ENCODE results near the gene GINS3. TPM values are rescaled to one million over a fixed set of nuclear protein-coding genes. Genes with fewer than 3 reads are reported as not detected.

Gene GINS3
- total RNA-seq, 1 donor from 2014 or later: 5.6 TPM

DNA sequence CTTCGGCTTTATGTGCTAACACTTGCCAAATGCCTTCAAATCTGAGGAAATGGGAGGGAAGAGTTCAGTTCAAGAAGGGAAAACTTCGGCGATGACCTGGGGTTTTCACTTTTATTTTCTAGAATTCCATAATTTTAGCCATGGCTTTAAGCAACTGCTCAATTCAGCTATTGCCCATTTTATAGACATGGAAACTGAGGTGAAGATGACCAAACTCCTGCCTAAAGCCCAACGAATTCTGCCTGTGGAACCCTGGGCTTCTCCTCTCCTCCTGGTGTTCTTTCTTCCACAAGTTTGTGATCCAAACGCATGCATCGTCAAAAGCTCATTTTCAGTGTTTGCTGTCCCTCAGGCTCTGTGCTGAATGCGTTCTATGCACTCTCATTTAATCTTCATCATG is 58.3 kb downstream of the GINS3 start:
- intact Hi-C loops (cut with DNase I): no loop called here
- no peak for DNase-seq
- no peak for ATAC-seq (ENCODE audit: poor library complexity)

DNA sequence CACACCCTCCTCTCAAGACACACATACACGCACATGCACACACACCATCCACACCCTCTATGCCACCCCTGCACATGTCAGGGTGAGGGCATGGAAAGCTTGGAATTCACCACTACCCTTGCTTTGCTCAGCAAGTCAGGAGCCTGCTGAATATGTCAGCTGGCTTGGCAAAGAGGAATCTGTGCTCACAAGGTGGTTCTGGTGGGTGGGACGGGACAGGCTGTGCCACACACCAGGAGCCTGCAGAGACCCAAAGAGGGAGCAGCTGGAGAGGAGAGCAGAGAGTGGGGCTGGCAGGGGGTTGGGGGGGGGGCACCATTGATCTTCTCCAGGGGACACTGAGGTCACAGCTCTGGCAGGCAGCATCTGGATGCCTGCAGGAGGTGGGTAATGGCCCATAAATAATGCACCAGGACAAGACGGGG is 59.0 kb downstream of the GINS3 start:
- ATAC-seq (ENCODE audit: poor library complexity): peak; percentile 57
- intact Hi-C loops (cut with DNase I): no loop called here

DNA sequence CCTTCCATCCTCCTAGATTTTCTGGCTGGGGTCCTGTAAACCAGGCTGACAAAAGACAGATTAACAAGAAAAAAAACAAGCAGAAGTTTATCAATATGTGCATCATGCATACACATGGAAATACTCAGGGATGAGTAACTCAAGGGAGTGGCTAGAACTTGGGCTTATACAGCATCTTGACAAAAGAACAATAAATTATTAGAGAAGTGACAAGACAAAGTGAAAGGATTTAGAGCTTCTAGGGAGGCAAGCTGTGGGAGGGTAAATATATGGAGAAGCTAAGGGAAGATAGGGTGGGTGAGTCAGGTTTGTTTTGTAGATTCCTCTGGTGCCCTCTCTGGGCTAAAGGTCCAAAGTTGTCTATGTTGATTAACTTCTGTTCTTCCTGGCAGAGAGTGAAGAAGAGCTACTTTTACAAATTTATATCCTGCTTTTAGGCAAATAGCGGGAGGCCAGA is 59.7 kb downstream of the GINS3 start:
- intact Hi-C loops (cut with DNase I): no loop called here
- ATAC-seq (ENCODE audit: poor library complexity) (peak; percentile 19), DNase-seq (no peak)

More for the DNA sequence above, 59.0 kb downstream of the GINS3 start:
- peak; percentile 41 for DNase-seq

DNA sequence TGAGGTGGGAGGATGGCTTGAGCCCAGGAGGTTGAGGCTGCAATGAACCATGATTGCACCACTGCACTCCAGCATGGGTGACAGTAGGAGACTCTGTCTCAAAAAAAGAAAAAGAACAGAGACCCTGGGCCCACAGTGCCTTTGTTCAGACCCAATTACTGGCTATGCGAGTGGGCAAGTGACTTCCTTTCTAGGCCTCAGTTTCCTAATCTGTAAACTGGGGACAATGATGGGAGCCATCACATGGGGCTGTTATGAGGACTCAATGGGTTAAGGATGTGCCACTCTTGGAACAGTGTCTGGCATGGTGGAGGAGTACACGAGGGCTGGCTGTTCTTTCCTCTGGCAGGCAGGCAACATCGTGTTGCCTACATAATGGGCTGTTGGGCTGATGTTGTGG is 60.4 kb downstream of the GINS3 start:
- no peak for DNase-seq
- intact Hi-C loops (cut with DNase I): no loop called here
- no peak for ATAC-seq (ENCODE audit: poor library complexity)

DNA sequence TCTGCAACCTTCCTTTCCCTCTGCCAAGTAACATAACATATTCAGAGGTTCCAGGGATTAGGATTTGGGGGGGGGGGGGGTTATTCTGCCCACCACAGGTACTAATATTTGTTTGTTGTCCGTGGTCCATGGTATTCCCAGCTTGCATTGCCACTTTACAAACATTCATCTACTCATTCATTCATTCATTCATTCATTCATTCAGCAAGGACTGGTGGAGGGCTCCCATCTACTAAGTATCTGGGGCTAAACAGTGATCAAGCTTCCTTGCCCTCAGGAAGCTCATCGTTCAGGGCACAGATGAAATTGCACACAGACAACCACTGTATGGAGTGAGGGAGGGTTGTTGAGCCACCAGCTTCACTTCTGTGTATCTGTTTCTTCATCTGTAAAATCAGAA is 61.9 kb downstream of the GINS3 start:
- no peak for ATAC-seq (ENCODE audit: poor library complexity)
- DNase-seq: no peak
- intact Hi-C loops (cut with DNase I): no loop called here

DNA sequence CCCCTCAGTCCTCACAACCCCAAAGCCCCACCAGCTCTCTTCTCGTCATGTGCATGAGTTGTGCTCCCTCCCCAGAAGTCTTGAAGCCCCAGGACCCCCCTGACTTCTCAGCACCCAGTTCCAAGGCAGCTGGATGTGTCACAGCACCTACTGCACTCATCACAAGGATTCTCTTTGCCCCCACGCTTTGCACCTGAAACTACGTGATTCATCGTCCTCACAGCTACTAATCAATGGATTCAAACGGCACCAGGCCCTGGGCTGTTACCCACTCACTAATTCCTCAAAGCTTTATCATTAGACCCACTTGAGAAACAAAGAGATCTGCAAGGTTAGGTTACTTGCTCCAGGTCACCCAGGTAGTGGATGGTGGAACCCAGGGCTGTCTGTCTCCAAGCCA is 62.6 kb downstream of the GINS3 start:
- intact Hi-C loops (cut with DNase I): no loop called here
- ATAC-seq (ENCODE audit: poor library complexity) (no peak), DNase-seq (no peak)

Other genes with a start within 250 kb of the GINS3 start
- gene CSNK2A2, start 194.4 kb upstream of the GINS3 start, total RNA-seq: 32.4 TPM
- not detected for gene PRSS54, start 97.4 kb upstream of the GINS3 start, total RNA-seq
- 290 TPM for gene NDRG4, start 107.7 kb downstream of the GINS3 start, total RNA-seq
- 14.4 TPM for gene SETD6, start 123.0 kb downstream of the GINS3 start, total RNA-seq
- gene CNOT1, start 237.4 kb downstream of the GINS3 start, total RNA-seq: 68.3 TPM

Measured in Right ventricle myocardium superior (tissue), 1 donor.